DND-41 (cell line): ENCODE data around the gene DUSP28.
A peak's percentile ranks its signal among the peaks of the same experiment; 100 is the strongest.

Source experiments
- CTCF ChIP-seq: IDR thresholded peaks from 2 replicates; pipeline ENCODE4 v1.5.1; 2012; ENCODE audit warnings: borderline replicate concordance, low read length, moderate library complexity, mild to moderate bottlenecking; ENCODE audit not compliant: poor library complexity, severe bottlenecking; ENCODE audit errors: extremely low read depth
- EZH2 ChIP-seq: IDR thresholded peaks from 3 replicates; pipeline ENCODE4 v1.6.1; 2012; ENCODE audit warnings: borderline replicate concordance, low read depth, mild to moderate bottlenecking, moderate library complexity, low read length, inconsistent platforms; ENCODE audit not compliant: severe bottlenecking

- TF ChIP-seq CTCF (peak; percentile 36), EZH2 (no peak)
These were observed 545 bp downstream of the DUSP28 start for GRCh38 chr2:240560480-240561324.
